Right kidney (tissue), 9 donors: ENCODE measurements around the gene BRSK2.
"Not testable (repeated sequence)": the region's sequence is repeated elsewhere in the genome, so short reads cannot be mapped to it uniquely, and the experiment has no call there.

ENCODE experiments used
- DNase-seq: peaks from one replicate; pipeline ENCODE4 v3.0.0-alpha.2; 2016
- long read RNA-seq, 8 donors: transcript quantifications; one replicate each; lab custom pipeline, GENCODE V29; 2026

Gene BRSK2
- long read RNA-seq, donor 1, full-length matches to known transcripts, result 1 of 1 reads
- long read RNA-seq, donor 1, partial matches to known transcripts, result 0 of 1 reads
- long read RNA-seq, donor 1, other reads (novel, unspliced or antisense), result 0 of 1 reads
- long read RNA-seq, donor 2, result 0 reads
- long read RNA-seq, donor 3, result 0 reads
- long read RNA-seq, donor 4, result 0 reads
- long read RNA-seq, donor 5, result 0 reads
- long read RNA-seq, donor 6, partial matches to known transcripts, result 0 of 1 reads
- long read RNA-seq, donor 6, other reads (novel, unspliced or antisense), result 0 of 1 reads
- long read RNA-seq, donor 7, result 0 reads
- long read RNA-seq, donor 8, result 0 reads

DNA sequence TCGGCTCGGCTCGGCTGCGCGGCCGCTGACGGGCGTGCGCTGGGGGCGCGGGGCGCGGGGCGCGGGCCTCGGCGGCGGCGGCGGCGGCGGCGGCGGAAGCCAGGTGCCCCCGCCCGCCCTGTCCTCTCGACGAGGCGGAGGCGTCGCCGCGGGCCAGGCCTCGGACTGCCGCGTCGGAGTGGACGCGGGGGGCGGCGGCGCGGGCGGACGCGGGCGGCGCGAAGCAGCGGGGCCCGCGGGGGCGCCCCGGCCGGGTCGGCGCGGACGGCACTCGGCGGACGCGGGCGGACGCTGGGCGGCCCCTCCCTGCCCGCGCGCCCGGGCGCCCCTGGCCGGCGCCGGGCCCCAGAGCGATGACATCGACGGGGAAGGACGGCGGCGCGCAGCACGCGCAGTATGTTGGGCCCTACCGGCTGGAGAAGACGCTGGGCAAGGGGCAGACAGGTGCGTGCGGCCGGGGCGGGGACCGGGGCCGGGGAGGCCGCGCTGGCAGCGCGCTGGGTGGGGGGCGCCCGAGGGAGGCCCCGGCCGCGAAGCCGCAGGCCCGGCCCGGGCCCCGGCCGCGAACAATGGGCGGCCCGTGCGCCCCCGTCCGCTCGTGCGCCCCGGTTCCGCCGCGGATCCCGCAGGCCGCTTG is at the start of gene BRSK2:
TSS of gene BRSK2 (plus strand) at position 3 of the 637 bp plus-strand sequence. CDS start at position 354, 351 bp downstream.
- no peak for DNase-seq

DNA sequence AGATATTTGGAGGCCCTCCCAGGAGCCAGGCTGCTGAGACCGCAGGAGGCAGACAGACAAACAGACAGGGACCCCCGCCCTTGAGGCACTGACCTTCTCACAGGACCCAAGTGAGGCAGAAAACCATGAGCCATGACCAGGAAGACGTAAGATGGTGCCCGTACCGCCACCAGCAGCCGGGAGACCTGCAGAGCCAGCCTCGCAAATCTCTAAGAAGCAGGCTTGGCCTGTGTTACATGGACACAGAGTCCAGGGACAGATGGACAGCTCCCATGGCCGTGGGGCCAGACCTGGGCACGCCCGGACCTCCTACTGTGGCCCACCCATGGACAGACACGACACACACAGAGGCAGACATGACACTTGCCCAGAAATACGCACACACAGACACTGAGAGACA is 49.6 kb upstream of the BRSK2 start:
- DNase-seq, result no peak

DNA sequence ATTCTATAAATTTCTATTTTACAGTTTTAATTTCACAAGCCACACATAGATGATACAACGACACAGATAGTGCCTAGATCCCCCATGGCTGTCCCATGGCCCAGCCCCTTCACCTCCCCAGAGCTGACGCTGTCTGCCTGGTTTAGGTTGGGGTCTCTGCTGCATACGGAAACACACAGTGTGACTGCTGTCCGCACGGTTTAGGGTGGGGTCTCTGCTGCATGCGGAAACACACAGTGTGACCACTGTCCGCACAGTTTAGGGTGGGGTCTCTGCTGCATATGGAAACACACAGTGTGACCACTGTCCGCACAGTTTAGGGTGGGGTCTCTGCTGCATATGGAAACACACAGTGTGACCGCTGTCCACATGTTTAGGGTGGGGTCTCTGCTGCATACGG is 48.5 kb upstream of the BRSK2 start:
- not testable (repeated sequence) for DNase-seq

DNA sequence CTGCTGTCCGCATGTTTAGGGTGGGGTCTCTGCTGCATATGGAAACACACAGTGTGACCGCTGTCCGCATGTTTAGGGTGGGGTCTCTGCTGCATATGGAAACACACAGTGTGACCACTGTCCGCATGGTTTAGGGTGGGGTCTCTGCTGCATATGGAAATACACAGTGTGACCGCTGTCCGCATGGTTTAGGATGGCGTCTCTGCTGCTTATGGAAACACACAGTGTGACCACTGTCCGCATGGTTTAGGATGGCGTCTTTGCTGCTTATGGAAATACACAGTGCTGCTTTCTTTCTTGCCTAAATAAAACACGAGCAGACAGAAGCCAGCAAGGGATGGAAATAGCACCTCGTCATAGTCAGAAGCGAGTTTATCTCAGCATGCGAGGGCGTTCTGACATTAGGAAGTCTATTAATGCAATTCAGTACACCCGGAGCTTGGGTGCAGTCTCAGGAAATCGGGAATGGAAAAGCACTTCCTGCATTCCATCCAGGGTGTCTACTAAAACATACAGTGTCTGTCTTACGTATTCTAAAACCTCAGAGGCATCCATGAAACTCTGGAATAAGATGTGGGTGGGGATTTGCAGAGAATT is 47.7 kb upstream of the BRSK2 start:
- no peak for DNase-seq

DNA sequence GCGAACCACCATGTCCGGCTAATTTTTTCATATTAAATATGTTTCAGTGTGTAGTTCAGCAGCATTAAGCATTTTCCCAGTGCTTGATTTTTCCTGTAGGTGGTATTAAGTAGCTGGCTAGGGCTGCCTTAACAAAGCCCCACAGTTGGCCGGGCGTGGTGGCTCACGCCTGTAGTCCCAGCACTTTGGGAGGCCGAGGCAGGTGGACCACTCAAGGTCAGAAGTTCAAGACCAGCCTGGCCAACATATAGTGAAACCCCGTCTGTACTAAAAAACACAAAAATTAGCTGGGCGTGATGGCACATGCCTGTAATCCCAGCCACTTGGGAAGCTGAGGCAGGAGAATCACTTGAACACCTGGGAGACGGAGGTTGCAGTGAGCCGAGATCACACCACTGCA is 46.8 kb upstream of the BRSK2 start:
- DNase-seq, result no peak

DNA sequence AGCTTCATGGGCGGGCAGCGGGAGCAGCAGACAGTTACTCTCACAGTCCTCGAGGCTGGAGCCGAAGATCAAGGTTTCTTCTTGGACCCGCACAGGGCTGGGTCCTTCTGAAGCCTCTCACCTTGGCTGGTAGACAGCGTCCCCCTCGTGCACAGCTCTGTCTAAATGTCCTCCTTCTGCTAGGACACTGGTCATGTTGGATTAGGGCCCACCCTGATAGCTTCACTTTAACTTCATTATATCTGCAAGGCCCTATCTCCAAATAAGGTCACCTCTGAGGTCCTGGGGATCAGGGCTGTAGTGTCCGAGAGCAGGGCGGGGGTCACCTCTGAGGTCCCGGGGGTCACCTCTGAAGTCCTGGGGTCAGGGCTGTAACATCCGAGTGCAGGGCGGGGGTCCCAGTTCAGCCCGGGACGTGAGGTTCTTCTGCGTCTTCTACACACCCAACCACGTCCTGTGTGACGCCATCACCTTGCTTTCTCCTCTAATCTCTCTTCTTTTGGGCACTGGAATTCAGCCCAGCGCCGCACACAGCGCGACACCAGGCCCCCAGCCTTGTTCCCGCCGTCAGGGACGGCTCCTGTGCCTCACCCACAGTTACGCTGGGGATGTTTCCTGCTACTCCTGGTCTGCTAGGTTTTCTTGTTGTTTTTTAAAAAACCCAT is 46.2 kb upstream of the BRSK2 start:
- DNase-seq, result no peak

DNA sequence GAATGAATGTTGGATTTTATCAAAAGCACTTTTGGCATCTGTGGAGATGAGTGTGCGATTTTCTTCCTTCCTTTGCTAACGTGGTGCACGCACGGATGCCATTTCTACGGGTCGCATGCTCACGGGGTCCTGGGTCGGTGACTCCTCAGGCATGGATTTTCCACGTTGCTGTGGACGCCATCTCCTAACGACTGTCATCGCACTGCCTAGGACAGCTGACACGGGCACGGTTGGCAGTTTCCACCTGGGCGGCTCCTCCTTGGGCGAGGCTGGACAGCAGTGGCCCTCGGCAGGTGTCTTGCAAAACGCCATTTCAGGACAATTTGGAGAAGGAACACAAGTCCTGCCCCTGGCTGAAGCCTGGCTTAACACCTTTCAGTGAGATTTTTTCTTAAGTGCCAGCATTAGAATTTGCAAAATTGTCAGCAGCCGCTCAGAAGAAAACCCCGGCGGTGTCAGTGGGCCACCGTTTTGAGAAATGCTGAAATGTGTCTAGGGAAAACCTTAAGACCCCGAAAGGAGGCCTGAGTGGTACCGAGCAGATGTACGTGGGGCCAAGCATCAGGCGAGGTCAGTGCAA is 45.6 kb upstream of the BRSK2 start:
- DNase-seq, result no peak

DNA sequence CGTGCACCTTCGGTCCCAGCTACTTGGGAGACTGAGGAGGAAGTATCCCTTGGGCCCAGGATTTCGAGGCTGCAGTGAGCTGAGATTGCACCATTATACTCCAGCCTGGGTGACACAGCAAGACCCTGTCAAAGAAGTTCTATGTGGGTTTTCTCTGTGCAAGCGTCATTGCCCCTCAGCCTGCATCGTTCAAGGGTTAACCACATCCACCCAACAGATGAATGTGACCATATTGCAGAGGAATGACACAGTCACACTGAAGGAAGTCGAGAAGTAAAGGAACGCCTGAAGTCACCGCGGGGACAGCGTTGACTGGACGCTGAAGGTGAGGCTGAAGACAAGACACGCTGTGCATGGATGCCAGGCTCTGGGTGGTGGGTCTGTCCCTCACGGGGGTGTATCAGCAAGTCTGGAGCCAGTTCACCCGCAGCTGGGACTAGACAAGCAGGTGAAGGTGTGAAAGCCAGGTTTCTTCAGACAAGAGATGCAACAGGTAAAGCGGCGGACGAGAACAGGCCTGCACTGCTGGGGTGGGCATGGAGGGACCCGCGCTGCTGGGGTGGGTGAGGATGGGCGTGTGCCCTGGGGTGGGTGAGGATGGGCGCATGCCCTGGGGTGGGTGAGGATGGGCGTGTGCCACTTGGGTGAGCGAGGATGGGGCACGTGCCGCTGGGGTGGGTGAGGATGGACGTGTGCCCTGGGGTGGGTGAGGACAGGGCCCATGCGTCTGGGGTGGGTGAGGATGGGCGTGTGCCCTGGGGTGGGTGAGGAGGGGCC is 43.8 kb upstream of the BRSK2 start:
- no peak for DNase-seq

DNA sequence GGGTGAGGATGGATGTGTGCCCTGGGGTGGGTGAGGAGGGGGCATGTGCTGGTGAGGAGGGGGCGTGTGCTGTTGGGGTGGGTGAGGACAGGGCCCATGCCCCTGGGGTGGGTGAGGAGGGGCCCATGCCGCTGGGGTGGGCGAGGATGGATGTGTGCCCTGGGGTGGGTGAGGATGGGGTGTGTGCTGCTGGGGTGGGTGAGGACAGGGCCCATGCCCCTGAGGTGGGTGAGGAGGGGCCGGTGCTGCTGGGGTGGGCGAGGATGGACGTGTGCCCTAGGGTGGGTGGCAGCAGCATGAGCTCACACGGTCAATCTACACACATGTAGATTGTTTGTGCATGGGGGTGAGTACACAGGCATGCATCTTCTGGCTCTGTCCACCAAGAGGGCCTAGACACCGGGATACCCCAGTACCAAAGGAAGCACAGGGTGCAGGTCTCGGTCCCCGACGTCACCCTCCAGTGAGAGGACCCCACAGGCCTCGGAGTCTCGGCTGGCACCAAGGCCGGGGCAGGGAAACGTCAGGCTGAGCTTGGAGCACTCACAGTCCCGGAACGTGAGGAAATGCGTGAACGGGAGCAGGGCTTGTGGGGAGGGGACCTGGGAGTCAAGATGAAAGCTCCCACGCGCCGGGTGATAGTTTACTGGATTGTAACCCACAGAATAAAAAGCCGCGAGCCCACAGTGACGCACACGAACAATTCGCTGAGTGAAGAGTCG is 42.9 kb upstream of the BRSK2 start:
- no peak for DNase-seq

DNA sequence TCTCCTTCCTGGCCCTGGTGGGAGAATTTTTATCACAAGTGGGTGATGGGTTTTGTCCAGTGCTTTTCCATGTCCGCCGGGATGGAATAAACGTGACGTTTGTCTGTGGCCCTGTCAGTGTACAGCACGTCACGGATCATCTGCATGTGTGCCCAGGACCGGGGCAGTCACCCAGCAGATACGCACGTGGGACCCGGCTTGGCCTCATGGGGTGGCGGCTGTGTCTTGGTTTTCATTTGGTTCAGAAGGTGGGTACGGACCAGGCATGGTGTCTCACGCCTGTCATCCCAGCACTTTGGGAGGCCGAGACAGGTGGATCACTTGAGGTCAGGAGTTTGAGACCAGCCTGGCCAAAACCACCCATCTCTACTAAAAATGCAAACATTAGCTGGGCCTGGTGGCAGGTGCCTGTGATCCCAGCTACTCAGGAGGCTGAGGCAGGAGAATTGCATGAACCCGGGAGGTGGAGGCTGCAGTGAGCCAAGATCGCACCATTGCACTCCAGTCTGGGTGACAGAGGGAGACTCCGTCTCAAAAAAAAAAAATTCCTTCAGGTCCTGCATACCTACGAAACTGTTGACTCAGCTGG is 42.2 kb upstream of the BRSK2 start:
- DNase-seq, result not testable (repeated sequence)

DNA sequence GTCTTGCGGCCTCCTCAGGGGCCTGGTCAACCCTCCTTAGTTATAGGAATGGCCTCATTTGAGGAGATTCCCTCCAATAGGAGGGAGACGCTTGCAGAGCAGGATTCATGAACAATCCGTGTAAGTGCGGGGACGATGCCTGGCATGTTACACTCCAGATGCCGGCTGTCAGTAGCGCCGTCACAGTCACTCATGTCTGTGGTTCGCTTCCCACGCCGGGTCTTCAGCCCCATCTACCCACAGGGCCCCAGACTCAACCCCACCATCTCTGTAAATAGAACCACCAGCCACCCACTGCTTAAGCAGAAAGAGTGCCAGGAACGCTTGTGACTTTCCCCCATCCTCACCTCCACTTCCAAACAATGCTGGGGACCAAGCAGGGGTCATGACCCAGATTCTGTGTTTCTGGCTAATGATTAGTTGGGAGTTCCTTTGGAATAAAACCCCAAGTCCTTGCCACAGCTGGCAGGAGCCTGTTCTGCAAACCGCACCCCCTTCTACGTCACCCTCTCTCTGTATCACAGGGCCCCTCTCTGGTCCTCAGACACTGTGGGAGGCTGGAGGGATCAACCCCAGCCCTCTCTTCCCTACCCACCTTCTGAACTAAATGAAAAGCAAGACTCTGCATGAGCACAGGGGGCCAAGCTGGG is 41.5 kb upstream of the BRSK2 start:
- no peak for DNase-seq

DNA sequence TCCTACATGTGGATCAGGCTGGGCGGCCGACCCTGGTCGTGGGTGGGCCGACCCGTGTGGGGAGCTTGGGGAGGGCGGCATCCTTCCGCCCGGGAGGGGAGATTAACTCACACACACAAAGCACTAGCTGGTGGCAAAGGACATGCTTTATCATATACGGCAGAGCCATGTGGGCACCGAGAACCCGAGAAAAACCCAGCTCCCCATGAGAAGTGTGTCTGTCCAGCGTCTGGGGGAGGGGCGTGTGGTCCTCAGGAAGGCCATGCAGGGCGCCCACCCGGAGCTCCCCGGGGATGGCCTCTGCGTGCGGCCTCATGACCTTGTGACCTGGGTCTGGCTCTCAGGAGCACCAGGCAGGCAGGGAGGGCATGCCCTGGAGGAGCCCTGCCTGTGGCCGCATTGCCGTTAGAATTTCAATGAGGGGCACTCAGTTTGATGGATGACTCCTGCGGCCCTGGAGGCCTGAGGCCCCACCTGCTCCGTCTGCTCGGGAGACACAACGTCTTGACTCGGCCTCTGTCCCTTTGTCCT is 40.9 kb upstream of the BRSK2 start:
- DNase-seq, result no peak

DNA sequence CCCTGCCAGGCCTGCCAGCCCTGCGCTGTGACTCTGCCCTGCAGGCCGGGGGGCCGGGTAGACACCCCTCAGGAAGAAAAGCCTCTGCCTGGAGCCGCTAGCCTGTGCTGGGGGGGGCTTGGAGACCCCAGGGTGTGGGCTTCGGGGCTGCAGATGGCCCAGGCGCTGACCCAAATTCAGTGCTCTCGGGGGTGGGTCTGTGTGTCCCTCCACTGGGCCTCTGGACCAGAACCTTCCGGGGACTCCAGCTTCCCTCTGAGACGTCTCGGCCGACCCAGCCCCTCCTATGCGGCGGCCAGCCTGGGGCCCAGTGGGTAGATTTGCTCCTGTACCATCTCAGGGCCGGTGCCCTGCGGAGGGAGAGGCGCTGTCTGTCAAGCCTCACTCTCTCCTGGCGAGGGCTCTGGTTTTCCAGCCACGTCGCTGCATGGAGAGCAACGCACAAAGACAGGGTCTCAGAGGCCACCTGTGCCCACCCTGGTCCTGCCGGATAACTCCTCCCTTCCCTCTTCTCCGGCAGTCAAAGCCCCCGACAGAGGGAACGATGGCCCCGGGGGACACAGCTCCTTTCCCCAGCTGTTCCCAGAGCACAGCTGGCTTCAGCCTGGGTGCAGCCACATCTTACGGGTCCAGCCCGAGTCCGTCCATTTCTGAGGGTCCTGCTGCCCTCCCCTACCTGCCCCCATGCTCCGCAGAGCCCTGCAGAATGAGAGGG is 40.2 kb upstream of the BRSK2 start:
- DNase-seq, result no peak

DNA sequence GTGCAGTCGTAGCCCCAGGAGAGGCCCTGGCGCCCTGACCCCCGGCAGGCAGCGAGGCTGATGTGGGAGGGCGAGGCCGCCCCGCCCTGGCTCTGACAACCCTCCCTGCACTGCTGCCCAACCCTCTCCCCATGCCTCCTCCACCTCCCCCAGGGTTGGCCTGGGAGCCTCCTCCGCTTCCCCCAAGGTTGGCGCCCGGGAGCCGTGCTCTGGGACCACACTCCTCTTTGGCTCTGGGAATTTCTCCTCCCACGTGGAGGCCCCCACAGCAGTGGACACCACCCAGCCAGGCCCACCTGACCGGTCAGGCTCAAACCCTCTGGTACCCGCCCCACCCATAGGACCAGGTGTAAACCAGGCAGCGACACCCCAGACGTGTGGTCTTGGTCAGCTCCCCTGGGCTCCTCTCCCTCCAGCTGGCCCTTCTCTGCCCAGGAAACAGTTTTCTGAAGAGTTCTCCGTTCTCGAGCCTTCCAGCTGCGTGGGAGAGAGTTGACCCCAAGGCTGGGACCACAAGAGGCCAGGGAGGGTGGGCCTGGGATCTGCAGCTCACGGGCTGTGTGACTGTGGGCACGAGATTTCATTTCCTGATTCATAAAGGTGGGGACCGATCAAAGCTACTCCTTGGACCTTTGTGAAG is 39.5 kb upstream of the BRSK2 start:
- DNase-seq, result no peak

DNA sequence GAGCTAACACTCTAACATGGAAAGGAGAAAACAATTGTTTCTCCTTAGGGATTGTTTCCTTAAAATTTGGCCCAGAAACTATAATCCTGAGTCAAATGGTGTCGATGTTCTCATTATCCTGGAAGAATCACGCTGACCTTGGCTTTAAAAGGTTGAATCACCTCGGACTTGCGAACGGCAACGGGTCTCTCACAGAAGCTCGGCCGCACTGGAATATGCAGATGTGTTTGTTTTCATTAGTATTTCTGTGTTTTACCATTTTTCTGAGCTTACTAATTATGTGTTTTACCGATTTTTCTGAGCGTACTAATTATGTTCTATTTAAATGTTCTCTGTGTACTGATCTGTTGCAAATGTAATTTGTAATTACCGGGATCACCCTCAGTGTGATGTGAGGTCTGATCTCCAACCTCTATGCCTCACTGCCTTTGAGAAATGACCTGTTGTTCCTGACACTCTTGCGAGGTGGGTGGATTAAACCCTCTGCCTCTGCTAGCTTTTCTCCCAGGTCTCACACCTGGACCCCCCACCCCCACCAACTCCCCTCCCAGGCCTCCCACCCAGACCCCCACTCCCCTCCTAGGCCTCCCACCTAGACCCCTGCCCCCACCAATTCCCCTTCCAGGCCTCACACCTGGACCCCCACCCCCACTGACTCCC is 38.3 kb upstream of the BRSK2 start:
- DNase-seq, result no peak

DNA sequence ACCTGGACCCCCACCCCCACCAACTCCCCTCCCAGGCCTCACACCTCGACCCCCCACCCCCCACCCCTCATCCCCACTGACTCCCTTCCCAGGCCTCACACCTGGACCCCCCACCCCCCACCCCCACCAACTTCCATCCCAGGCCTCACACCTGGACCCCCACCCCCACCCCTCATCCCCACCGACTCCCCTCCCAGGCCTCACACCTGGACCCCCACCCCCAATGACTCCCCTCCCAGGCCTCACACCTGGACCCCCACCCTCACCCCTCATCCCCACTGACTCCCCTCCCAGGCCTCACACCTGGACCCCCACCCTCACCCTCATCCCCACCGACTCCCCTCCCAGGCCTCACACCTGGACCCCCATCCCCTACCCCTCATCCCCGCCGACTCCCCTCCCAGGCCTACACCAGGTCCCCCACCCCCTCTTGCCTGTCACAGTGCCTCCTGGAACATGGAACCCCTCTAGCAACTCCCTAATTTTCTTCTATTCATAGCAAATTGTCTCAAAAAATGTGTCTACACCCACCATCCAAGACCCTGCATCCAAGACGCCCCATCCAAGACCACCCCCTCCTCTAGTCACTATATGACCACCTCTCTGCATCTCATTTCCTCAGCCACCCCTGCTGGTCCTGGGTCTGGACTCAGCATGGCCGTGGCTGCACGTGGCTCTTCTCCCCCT is 36.9 kb upstream of the BRSK2 start:
- DNase-seq, result no peak

DNA sequence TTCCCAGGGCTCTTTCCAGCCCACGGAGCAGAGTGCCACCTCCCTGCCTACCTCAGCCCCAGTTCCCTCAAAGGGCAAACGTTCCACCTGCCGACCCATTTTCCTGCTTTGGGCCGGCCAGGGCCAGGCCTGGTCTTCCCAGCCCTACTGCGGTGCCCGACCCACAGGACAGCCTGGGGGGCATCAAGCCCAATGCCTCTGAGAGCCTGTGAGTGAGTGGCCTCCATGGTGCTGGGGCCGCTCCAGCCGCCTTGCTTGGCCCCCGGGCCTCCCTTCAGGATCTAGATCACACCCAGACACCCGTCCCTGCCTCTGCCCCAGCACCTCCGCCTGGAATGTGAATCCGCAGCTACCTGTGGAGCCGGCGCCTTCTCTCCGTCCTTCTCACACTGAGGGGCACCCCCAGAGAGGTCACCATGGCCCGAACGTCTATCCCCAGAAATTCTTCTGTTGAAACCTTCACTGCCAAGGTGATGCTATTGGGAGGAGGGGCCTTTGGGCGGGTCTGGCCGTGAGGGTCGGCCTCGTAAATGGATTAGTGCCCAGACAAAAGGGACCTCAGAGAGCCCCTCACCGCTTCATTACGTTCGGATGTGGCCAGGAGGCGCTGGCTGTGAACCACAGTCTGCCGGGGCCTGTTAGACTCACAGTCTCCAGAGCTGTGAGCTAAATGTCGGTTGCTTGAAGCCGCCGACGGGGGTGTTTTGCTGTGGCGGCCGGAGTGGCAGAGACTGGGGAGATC is 36.2 kb upstream of the BRSK2 start:
- no peak for DNase-seq
